Colonic mucosa (tissue), 4 donors: ENCODE data around the gene PRICKLE1. TPM values are rescaled to one million over a fixed set of nuclear protein-coding genes. Genes with fewer than 3 reads are reported as not detected.

Experiments
- DNase-seq: peaks from one replicate; pipeline ENCODE4 v3.0.0-alpha.2; 2020
- H3K27ac ChIP-seq: fragments of 200-600 bp; one replicate; pipeline ENCODE4 v1.8.0; 2021
- H3K27me3 ChIP-seq: fragments of 200-600 bp; one replicate; pipeline ENCODE4 v1.8.0; 2021
- H3K36me3 ChIP-seq: fragments of 200-600 bp; one replicate; pipeline ENCODE4 v1.8.0; 2021
- H3K4me1 ChIP-seq: fragments of 200-600 bp; one replicate; pipeline ENCODE4 v1.8.0; 2021; ENCODE audit warnings: mild to moderate bottlenecking
- H3K4me3 ChIP-seq: fragments of 200-600 bp; one replicate; pipeline ENCODE4 v1.8.0; 2021
- H3K9ac ChIP-seq, 2 donors: one replicate each; pipeline ENCODE4 v1.7.0; 2013; ENCODE audit warnings: control low read depth in 2 of 2, low read depth in 2 of 2, low read length in 2 of 2
- H3K9me3 ChIP-seq: fragments of 200-600 bp; one replicate; pipeline ENCODE4 v1.8.0; 2021
- intact Hi-C: fragments of 100-400 bp; cut with DNase I; formaldehyde crosslinking; loops from one replicate; pipeline ENCODE4 v1.14.1; 2022
- total RNA-seq, 2 donors: library from RNA; stranded (reverse); fragmentation: NEBNext Ultra II Directional in 1 of 2; extraction: Animal tissue kit (Norgen Biotek cat#: 25700) in 1 of 2; gene quantifications; one replicate each; pipeline ENCODE4 v1.2.1, GENCODE V29; 2021
- TF ChIP-seq, protein P1 (sequence below): fragments of 200-600 bp; IDR thresholded peaks from one replicate; pipeline ENCODE4 v1.8.0; 2022; ENCODE audit warnings: antibody characterized with exemption, mild to moderate bottlenecking
- donor health status: healthy.
- donor health status: DM: no; HTN: no; CAD: no.
- donor health status: DM: no; HTN: no; CAD: no.

Gene PRICKLE1
- total RNA-seq, 2 donors from 2014 or later = 1.1 to 2.9 TPM

- intact Hi-C loops = no loop called here
Observed at GRCh38 chr12:42440608-42441007, 148.9 kb downstream of the PRICKLE1 start.

GRCh38 chr12:42432517-42433140 is 156.9 kb downstream of the PRICKLE1 start:
- Histone ChIP-seq H3K4me3 (no peak overlapping the region), H3K27me3 (no peaks in the 10 kb centered on the region), H3K36me3 (no peaks in the 10 kb centered on the region), H3K27ac (no peak overlapping the region), H3K9me3 (no peaks in the 10 kb centered on the region), H3K4me1 (no peaks in the 10 kb centered on the region), H3K9ac (no peak overlapping the region)
- TF ChIP-seq, protein P1, sequence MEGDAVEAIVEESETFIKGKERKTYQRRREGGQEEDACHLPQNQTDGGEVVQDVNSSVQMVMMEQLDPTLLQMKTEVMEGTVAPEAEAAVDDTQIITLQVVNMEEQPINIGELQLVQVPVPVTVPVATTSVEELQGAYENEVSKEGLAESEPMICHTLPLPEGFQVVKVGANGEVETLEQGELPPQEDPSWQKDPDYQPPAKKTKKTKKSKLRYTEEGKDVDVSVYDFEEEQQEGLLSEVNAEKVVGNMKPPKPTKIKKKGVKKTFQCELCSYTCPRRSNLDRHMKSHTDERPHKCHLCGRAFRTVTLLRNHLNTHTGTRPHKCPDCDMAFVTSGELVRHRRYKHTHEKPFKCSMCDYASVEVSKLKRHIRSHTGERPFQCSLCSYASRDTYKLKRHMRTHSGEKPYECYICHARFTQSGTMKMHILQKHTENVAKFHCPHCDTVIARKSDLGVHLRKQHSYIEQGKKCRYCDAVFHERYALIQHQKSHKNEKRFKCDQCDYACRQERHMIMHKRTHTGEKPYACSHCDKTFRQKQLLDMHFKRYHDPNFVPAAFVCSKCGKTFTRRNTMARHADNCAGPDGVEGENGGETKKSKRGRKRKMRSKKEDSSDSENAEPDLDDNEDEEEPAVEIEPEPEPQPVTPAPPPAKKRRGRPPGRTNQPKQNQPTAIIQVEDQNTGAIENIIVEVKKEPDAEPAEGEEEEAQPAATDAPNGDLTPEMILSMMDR = no peak
- DNase-seq = no peak
- intact Hi-C loops = no loop called here

More at GRCh38 chr12:42440608-42441007, 148.9 kb downstream of the PRICKLE1 start:
- no peak overlapping the region for H3K27ac ChIP-seq
- no peak overlapping the region for H3K4me3 ChIP-seq
- DNase-seq = no peak
- no peak overlapping the region for H3K9ac ChIP-seq
- no peaks in the 10 kb centered on the region for H3K27me3 ChIP-seq
- H3K9me3 ChIP-seq = no peaks in the 10 kb centered on the region
- no peaks in the 10 kb centered on the region for H3K4me1 ChIP-seq
- TF ChIP-seq, protein P1 = no peak
- H3K36me3 ChIP-seq = no peaks in the 10 kb centered on the region

DNA sequence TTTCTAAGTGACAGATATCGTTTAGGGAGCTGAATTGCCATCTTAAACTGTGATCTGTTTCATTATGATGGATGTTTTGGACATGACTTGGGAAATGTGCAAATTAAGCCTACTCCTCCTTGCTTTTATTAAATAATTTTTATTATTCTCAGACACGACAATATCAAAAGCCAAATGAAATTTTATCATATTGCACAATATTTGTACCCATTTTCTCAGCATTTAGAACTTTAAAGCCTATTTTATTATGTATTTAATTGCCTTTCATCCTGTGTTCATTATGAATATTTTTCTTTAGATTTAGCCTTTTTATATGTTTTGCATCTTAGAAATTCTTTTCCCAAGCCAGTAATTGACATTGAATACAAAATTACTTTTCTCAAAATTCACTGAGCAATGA is 160.7 kb downstream of the PRICKLE1 start:
- Histone ChIP-seq H3K4me1 (no peaks in the 10 kb centered on the region), H3K9me3 (no peaks in the 10 kb centered on the region), H3K4me3 (no peak overlapping the region), H3K27ac (no peak overlapping the region), H3K27me3 (no peaks in the 10 kb centered on the region), H3K9ac (no peak overlapping the region), H3K36me3 (no peaks in the 10 kb centered on the region)
- TF ChIP-seq, protein P1 = no peak
- DNase-seq = no peak
- intact Hi-C loops = no loop called here

- no peaks in the 10 kb centered on the region for H3K27me3 ChIP-seq
- TF ChIP-seq, protein P1 = no peak
- intact Hi-C loops = no loop called here
- H3K9me3 ChIP-seq = no peaks in the 10 kb centered on the region
- no peak overlapping the region for H3K27ac ChIP-seq
- DNase-seq = no peak
- H3K9ac ChIP-seq = no peak overlapping the region
- H3K4me1 ChIP-seq = no peaks in the 10 kb centered on the region
- no peak overlapping the region for H3K4me3 ChIP-seq
- no peaks in the 10 kb centered on the region for H3K36me3 ChIP-seq
Observed at GRCh38 chr12:42426746-42427145, 162.8 kb downstream of the PRICKLE1 start.

DNA sequence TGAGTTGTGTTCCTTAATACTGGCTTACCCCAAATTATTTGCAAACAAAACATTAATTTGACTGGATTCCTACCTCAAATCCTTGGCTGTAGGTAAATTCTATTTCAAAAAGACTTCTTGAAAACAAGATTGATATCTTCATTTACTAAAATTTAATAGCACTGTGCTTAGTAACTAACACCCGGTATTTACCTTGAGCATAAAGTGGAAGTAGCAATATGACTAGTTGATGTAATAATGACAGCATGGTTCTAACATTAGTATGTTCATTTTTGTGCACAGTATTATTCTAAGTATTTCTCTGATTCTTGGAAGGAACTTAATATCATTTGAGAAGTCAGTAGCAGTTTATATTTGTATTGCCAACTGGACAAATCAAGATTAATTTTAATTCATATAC is 166.8 kb downstream of the PRICKLE1 start:
- intact Hi-C loops = no loop called here
- TF ChIP-seq, protein P1 = no peak
- H3K9ac ChIP-seq = no peak overlapping the region

More for the DNA sequence above, 166.8 kb downstream of the PRICKLE1 start:
- Histone ChIP-seq H3K27me3 (no peaks in the 10 kb centered on the region), H3K36me3 (no peaks in the 10 kb centered on the region), H3K4me1 (no peaks in the 10 kb centered on the region), H3K9me3 (no peaks in the 10 kb centered on the region), H3K27ac (no peak overlapping the region), H3K4me3 (no peak overlapping the region)
- DNase-seq = no peak
